Dedifferentiated amniotic fluid mesenchymal stem cell (primary cell): ENCODE results near the gene RBM26.
"Not testable (repeated sequence)": the region's sequence is repeated elsewhere in the genome, so short reads cannot be mapped to it uniquely, and the experiment has no call there.

Experiments
- DNase-seq: peaks from one replicate; pipeline ENCODE4 v3.0.0-alpha.2; 2016; ENCODE audit errors: extremely low spot score

The RBM26 gene

GRCh38 chr13:79386125-79386826 is 19.8 kb downstream of the RBM26 start:
- no peak for DNase-seq

DNA sequence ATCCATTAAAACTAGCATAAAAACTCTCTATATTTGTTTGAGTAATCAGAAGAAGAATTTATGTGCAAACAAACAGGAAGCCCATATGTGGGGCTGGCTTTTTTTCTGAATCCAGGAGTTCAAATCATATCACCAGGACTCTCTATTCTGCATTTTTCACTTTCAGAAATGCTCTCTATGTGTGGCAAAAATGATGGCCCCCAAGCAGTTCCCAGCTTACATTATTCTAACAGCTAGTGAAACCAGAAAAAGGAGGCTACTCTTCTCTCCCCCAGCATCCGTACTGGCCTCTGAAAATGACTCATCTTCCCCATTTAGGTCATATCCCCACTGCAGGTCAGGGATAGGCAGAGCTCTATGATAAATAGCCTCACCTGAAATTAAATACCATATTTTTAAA is 20.4 kb downstream of the RBM26 start:
- no peak for DNase-seq

DNA sequence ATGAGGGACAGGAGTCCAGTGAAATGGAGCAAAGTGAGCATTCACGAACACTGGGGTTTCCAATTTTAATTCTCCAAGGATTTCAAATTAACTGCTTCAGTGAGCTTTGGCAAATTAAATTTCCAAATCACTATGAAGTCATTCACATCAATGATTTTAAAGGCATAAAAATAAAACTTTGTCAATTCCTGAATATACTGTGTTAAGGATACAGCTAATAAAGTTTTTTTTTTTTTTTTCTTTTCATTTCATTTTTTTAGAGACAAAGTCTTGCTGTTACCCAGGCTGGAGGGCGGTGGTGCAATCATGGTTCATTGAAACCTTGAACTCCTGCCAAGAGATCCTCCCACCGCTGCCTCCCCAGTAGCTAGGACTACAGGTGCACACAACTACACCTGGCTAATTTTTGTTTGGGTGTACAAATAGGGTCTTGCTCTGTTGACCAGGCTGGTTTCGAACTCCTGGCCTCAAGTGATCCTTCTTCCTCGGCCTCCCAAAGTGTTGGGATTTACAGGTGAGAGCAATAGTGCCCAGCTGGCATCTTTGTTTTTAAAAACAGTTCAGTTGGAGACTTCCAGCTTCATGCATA is 21.9 kb downstream of the RBM26 start:
- no peak for DNase-seq

- no peak for DNase-seq
These were observed 23.3 kb downstream of the RBM26 start for GRCh38 chr13:79382545-79383275.

GRCh38 chr13:79380997-79381396 is 25.1 kb downstream of the RBM26 start:
- DNase-seq: no peak

- no peak for DNase-seq
These were observed 26.8 kb downstream of the RBM26 start for GRCh38 chr13:79379274-79379673.

GRCh38 chr13:79376843-79377242 is 29.2 kb downstream of the RBM26 start:
- no peak for DNase-seq

DNA sequence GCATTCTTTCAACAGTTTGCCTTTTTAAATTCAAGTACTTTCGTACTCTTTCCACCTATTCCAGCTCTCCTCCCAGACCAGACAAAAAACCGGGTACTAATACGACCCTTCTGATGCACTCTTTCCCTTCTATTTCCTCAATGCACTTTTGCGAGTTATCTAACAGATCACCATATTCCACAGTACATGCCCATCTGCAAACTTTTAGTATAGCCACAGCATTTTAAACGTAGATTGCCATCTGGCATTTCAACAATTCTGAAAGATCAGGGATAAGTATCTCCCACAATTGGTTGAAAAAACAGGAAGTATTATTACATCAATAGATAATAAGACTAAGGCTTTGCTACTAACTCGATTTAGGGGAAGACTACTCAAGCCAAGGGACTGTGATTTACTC is 31.5 kb downstream of the RBM26 start:
- DNase-seq: no peak

DNA sequence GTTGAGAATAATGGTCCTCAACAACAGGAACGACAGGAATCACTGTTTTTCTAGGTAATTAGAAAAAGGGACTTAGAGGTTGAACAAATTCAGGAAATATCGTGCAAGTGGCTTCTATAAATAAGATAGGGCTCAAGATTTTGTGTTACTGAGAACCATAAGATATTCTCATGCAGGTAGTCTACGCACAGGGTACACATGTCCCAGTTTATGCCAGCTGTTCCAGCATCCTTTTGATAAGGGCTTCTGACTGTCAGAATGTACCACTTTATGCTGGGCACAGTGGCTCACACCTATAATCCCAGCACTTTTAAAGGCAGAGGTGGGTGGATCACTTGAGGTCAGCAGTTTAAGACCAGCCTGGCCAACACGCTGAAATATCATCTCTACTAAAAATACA is 32.1 kb downstream of the RBM26 start:
- no peak for DNase-seq

DNA sequence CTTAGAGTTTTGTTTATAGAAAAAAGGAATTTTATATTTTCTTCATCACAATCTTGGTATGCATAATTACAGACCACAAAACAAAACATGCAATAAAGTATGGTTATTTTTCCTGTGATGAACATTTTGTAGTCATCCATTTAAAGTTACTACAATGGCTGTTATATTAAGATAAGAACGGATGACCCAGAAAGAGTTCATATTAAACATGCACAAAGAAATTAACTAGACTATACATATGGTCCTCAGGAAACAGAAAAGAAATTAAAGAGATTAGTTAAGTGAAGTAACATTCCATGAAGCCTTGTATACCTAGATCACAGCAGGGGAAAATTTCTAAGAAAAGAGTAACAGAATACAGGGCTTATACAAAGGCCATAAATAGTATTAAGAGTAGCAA is 36.8 kb downstream of the RBM26 start:
- DNase-seq: no peak

DNA sequence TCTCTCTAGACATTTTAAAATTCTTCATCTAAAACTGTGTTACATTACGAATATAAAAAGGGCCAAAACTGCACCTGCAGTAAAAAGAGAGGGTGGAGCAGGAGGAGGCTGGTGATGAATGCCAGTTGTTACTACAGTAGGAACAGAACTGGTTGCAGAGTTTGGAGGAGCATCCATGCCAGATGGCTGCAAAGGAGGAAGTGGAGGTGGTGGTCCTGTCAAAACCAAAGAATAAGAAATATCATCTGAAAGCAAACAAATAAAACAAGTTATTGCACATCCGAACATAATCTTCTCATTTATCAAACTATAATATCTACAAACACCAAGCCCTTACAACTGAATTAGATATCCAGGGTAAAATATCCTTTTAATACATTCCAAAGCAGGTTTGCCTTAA is 40.1 kb downstream of the RBM26 start:
- no peak for DNase-seq

DNA sequence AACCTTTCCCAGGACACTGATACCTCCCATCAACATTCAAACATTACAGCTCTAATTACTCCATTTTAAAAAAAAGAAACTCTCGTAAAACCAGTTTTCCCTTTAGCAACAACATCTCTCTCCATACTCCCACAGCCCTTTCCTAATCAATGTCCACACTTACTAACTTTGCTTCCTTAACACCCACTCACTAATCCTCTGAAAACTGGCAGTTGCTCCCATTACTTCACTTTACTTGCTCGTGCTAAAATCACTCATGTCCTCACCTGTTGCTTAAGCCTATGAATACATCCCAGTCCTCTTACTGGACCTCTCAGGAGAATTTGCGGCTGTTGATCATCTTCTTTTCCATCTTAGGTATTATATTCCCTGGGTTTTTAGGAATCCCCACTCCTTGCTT is 44.8 kb downstream of the RBM26 start:
- no peak for DNase-seq

DNA sequence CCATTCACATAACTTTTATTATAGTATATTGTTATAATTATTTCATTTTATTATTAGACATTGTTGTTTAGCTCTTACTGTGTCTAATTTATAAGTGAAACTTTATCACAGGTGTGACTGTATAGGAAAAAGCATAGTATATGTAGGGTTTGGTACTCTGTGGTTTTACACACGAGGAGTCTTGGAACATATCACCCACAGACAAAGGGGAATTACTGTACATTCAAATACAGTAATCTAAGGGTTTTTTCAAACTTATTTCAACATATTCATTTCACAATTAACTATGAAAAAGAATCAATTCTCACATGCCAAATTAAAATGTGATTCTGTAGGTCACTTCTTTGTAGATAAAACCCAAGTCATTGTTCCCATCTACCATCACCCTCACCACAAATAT is 46.0 kb downstream of the RBM26 start:
- DNase-seq: no peak

DNA sequence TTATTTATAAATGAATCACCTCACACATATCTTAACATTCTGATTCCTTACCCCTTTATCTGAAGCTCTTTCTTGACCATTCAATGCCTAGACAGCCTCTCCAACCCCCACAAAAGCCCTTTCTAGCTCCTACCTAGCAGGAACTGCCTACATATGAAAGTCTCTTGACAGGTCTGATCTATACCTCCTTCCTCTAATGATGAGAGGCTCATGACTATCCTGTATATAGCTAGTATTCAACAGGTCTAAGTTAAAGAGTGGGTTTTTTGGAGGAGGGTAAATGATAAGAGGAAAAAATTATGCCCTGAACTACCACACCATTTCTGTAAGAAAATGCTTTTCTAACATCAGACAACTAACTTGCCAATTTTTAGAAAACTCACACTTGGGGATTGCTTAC is 47.0 kb downstream of the RBM26 start:
- DNase-seq: no peak

GRCh38 chr13:79354285-79354684 is 51.8 kb downstream of the RBM26 start:
- no peak for DNase-seq

GRCh38 chr13:79353693-79354092 is 52.4 kb downstream of the RBM26 start:
- DNase-seq: no peak

DNA sequence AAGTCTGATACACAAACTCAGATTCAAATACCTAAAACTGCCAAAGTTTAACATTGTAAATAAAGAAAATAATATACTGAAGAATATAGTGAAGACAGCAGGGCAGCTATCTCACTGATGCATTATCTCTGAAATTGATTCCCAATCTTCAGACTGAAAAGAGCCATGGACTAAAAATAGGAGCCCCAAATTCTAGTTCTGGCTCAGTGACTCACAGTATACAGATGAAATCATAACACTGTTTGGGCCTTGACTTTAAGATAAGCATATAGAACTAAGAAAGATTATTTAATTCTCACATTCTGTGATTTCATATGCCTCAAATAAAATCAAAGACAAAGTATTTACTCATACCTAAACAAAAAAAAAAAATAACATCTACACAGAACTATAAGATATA is 53.9 kb downstream of the RBM26 start:
- no peak for DNase-seq

GRCh38 chr13:79349608-79350007 is 56.4 kb downstream of the RBM26 start:
- not testable (repeated sequence) for DNase-seq

- no peak for DNase-seq
These were observed 57.0 kb downstream of the RBM26 start for GRCh38 chr13:79349011-79349410.

- DNase-seq: no peak
These were observed 59.6 kb downstream of the RBM26 start for GRCh38 chr13:79346300-79346914.

DNA sequence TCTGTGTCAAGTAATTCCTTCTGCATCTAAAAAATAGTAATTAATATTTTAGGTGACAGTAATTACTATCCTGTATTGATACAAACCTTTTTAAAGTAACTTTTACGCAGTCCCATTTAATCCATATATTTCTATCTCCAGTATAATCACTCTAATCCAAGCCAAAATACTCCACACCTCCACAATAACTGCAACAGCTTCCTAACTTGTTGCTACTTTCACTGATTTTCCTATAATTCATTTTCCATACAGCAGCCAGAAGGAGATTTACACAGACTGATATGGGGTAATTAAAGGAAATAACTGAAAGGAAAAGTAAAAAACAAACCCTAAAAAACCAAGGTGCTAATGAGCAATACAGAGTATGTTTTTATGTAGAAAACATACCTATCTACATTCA is 64.9 kb downstream of the RBM26 start:
- no peak for DNase-seq

GRCh38 chr13:79340490-79340889 is 65.6 kb downstream of the RBM26 start:
- no peak for DNase-seq

DNA sequence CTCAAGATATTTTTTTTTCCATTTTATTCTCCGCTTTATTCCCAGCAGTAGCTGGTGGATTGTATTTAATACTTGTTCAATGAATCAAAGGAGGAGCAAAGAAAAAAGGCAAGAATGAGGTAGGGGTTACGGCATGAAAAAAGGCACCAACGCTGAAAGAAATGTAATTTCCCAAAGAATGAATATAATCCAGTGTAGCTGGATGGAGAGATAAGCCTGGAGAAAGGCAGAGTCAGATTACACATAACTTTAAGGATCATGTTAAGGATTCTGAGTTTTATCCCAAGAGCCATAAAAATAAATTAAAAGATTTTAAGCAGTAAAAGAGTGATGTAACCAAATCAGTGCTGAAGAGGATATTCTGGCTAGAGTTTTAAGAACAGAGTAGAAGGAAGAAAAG is 67.7 kb downstream of the RBM26 start:
- DNase-seq: no peak
